ENCODE results near the gene CACNA1S.

DNA sequence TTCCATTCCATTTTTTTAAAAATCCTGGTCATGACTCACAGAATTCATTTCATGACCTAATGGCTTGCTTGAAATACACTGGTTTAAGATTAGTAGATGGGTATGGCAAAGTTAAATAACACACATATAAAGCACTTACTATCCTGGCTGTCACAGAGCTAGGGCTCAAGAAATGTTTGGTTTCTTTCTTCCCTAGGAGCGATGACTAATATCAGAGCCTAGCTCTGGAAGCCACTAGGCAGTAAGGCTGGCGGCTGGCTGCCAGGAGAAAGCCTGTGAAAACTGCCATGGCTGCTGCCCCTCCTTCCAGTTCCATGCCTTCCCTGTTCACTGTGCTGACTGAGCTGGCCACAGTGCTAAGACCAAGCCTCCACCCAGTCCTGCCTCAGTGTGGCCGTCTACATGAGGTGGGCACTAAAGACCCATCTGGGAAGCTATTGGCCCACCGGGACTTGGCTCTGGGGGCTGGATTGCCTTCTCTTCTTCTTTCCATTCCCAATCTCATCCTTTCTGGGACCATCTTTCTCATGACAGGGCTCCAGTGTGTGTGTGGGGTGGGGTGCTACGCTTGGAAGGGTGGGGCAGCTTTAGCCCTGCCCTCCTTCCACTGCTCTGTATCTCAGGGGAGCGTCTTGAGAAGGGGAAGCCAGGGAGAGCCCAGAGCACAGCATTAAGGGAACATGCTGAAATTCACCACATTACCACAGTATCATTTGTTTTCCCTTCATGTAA, 25.5 kb upstream of the CACNA1S start:
- TF ChIP-seq, protein P1, sequence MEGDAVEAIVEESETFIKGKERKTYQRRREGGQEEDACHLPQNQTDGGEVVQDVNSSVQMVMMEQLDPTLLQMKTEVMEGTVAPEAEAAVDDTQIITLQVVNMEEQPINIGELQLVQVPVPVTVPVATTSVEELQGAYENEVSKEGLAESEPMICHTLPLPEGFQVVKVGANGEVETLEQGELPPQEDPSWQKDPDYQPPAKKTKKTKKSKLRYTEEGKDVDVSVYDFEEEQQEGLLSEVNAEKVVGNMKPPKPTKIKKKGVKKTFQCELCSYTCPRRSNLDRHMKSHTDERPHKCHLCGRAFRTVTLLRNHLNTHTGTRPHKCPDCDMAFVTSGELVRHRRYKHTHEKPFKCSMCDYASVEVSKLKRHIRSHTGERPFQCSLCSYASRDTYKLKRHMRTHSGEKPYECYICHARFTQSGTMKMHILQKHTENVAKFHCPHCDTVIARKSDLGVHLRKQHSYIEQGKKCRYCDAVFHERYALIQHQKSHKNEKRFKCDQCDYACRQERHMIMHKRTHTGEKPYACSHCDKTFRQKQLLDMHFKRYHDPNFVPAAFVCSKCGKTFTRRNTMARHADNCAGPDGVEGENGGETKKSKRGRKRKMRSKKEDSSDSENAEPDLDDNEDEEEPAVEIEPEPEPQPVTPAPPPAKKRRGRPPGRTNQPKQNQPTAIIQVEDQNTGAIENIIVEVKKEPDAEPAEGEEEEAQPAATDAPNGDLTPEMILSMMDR (IDR thresholded peaks at IDR 0.05; ENCODE audit: poor library complexity), result no peak
- TF ChIP-seq EZH2phosphoT487 (IDR thresholded peaks at IDR 0.05; ENCODE audit: low read depth, severe bottlenecking, unreplicated experiment), result no peak

All from hepatocyte (in vitro differentiated cells).